IMR-90 (cell line): Measurements from ENCODE around the gene CDCP1. TPM values are rescaled to one million over a fixed set of nuclear protein-coding genes. Genes with fewer than 3 reads are reported as not detected.

ENCODE experiments used
- ATAC-seq: fragments of 200-7000 bp; cut with Tn5 transposase; 2 replicates; pipeline ENCODE4 v1.9.1; 2020; ENCODE audit warnings: low read depth, mild to moderate bottlenecking, moderate library complexity
- BruUV-seq: library from RNA; stranded (reverse); fragments of 400-500 nt; replicated peaks from 2 replicates; lab custom pipeline; 2021; lab: Mats Ljungman, UMichigan
- CTCF ChIA-PET: fragments of 300-600 bp; formaldehyde crosslinking; extraction: SDS; loops from one replicate; lab custom pipeline; 2021; ENCODE audit warnings: antibody characterized with exemption; lab: Yijun Ruan, JAX
- POLR2A ChIA-PET: fragments of 300-600 bp; sonication (Branson Sonifier 250); formaldehyde crosslinking; loops from one replicate; lab custom pipeline; 2022; ENCODE audit warnings: antibody characterized with exemption; ENCODE audit not compliant: unreplicated experiment; lab: Charles Lee
- DNase-seq: peaks from one replicate; pipeline ENCODE4 v3.0.0; 2013
- H2AFZ ChIP-seq: replicated peaks from 2 replicates; pipeline ENCODE3; 2013; ENCODE audit warnings: low read length, mild to moderate bottlenecking; ENCODE audit not compliant: poor library complexity
- H2AK5ac ChIP-seq: 2 replicates; pipeline ENCODE4 v1.6.1; 2013; ENCODE audit warnings: low read depth, low read length, inconsistent platforms
- H2AK9ac ChIP-seq: replicated peaks from 2 replicates; pipeline ENCODE3; 2013; ENCODE audit warnings: mild to moderate bottlenecking, low read depth, low read length, moderate library complexity; ENCODE audit not compliant: poor library complexity
- H2BK120ac ChIP-seq: 2 replicates; pipeline ENCODE4 v1.6.1; 2013; ENCODE audit warnings: low read depth, low read length, inconsistent platforms
- H2BK15ac ChIP-seq: 3 replicates; pipeline ENCODE4 v1.6.1; 2013; ENCODE audit warnings: low read depth, low read length, inconsistent platforms
- H2BK20ac ChIP-seq: 2 replicates; pipeline ENCODE4 v1.6.1; 2013; ENCODE audit warnings: low read depth, mild to moderate bottlenecking, inconsistent platforms, low read length, moderate library complexity
- H2BK5ac ChIP-seq: 2 replicates; pipeline ENCODE4 v1.6.1; 2013; ENCODE audit warnings: mild to moderate bottlenecking, low read depth, low read length, inconsistent platforms; ENCODE audit not compliant: poor library complexity, severe bottlenecking
- H3K14ac ChIP-seq: replicated peaks from 2 replicates; pipeline ENCODE4 v1.6.1; 2013; ENCODE audit warnings: low read depth, low read length, inconsistent platforms
- H3K18ac ChIP-seq: 2 replicates; pipeline ENCODE4 v1.6.1; 2013; ENCODE audit warnings: low read depth, low read length, control low read depth
- H3K23ac ChIP-seq: 2 replicates; pipeline ENCODE4 v1.6.1; 2013; ENCODE audit warnings: low read depth, low read length, inconsistent platforms
- H3K27ac ChIP-seq: 2 replicates; pipeline ENCODE4 v1.5.1; 2013; ENCODE audit warnings: mild to moderate bottlenecking, control low read depth, low read length; ENCODE audit not compliant: insufficient read depth
- H3K27me3 ChIP-seq: 2 replicates; pipeline ENCODE4 v1.6.1; 2013; ENCODE audit warnings: low read length; ENCODE audit not compliant: control insufficient read depth, insufficient read depth
- H3K36me3 ChIP-seq: 2 replicates; pipeline ENCODE4 v1.6.1; 2013; ENCODE audit warnings: low read length, mixed read lengths; ENCODE audit not compliant: control insufficient read depth, insufficient read depth
- H3K4ac ChIP-seq: 2 replicates; pipeline ENCODE4 v1.6.1; 2013; ENCODE audit warnings: low read depth, low read length, inconsistent platforms
- H3K4me1 ChIP-seq: 2 replicates; pipeline ENCODE4 v1.6.1; 2013; ENCODE audit warnings: low read length, mixed read lengths; ENCODE audit not compliant: control insufficient read depth, insufficient read depth
- H3K4me2 ChIP-seq: 2 replicates; pipeline ENCODE4 v1.6.1; 2013; ENCODE audit warnings: low read depth, mild to moderate bottlenecking, control low read depth, low read length, moderate library complexity
- H3K4me3 ChIP-seq: 2 replicates; pipeline ENCODE4 v1.5.1; 2013; ENCODE audit warnings: low read depth, mild to moderate bottlenecking, control low read depth, low read length, moderate library complexity; ENCODE audit not compliant: insufficient read depth
- H3K56ac ChIP-seq: 2 replicates; pipeline ENCODE4 v1.6.1; 2013; ENCODE audit warnings: low read length, inconsistent platforms; ENCODE audit not compliant: insufficient read depth; ENCODE audit errors: extremely low read depth
- H3K79me1 ChIP-seq, 2 experiments: 2 replicates each; pipeline ENCODE4 v1.6.1; 2013; ENCODE audit warnings: low read length in 2 of 2, inconsistent platforms in 1 of 2, low read depth in 1 of 2
- H3K9ac ChIP-seq: 2 replicates; pipeline ENCODE4 v1.6.1; 2013; ENCODE audit warnings: low read depth, low read length, control low read depth
- H3K9me1 ChIP-seq: 2 replicates; pipeline ENCODE4 v1.6.1; 2013; ENCODE audit warnings: low read length, inconsistent platforms; ENCODE audit not compliant: insufficient read depth
- H3K9me3 ChIP-seq: 2 replicates; pipeline ENCODE4 v1.6.1; 2013; ENCODE audit warnings: low read length; ENCODE audit not compliant: control insufficient read depth, insufficient read depth
- H4K20me1 ChIP-seq: 2 replicates; pipeline ENCODE4 v1.6.1; 2013; ENCODE audit warnings: low read length, inconsistent platforms; ENCODE audit not compliant: insufficient read depth
- H4K5ac ChIP-seq: 2 replicates; pipeline ENCODE4 v1.6.1; 2013; ENCODE audit warnings: mild to moderate bottlenecking, low read depth, low read length, control low read depth
- H4K8ac ChIP-seq, 2 experiments: 2 replicates each; pipeline ENCODE4 v1.6.1; 2013; ENCODE audit warnings: low read depth in 2 of 2, low read length in 2 of 2, control low read depth in 1 of 2, inconsistent platforms in 1 of 2
- H4K91ac ChIP-seq: 2 replicates; pipeline ENCODE4 v1.6.1; 2013; ENCODE audit warnings: low read depth, low read length, inconsistent platforms; ENCODE audit not compliant: insufficient read depth
- BHLHE40 ChIP-seq: fragments of 150-350 bp; IDR thresholded peaks from 2 replicates; pipeline ENCODE4 v1.6.1; 2016; ENCODE audit warnings: mild to moderate bottlenecking, low read depth, low read length
- CEBPB ChIP-seq: IDR thresholded peaks from 2 replicates; pipeline ENCODE4 v1.6.1; 2012; ENCODE audit warnings: low read depth, low read length, improper control_type of control experiment
- CHD1 ChIP-seq: IDR thresholded peaks from 2 replicates; pipeline ENCODE4 v1.6.1; 2012; ENCODE audit warnings: low read depth, low read length, improper control_type of control experiment
- CTCF ChIP-seq: conservative IDR thresholded peaks from 2 replicates; pipeline ENCODE4 v1.5.1; 2012; ENCODE audit warnings: mild to moderate bottlenecking, low read depth, low read length, improper control_type of control experiment
- ELK1 ChIP-seq: fragments of 150-350 bp; IDR thresholded peaks from 2 replicates; pipeline ENCODE4 v1.6.1; 2016; ENCODE audit warnings: low read depth, mild to moderate bottlenecking, low read length, moderate library complexity, borderline replicate concordance
- FOS ChIP-seq: fragments of 150-350 bp; IDR thresholded peaks from 2 replicates; pipeline ENCODE4 v1.6.1; 2016; ENCODE audit warnings: low read depth, low read length
- MAZ ChIP-seq: IDR thresholded peaks from 2 replicates; pipeline ENCODE4 v1.6.1; 2012; ENCODE audit warnings: low read depth, mild to moderate bottlenecking, low read length, improper control_type of control experiment, moderate library complexity, borderline replicate concordance
- MXI1 ChIP-seq: IDR thresholded peaks from 2 replicates; pipeline ENCODE4 v1.6.1; 2012; ENCODE audit warnings: low read depth, mild to moderate bottlenecking, low read length, moderate library complexity, borderline replicate concordance
- NFE2L2 ChIP-seq: fragments of 150-350 bp; IDR thresholded peaks from 2 replicates; pipeline ENCODE4 v1.6.1; 2016; ENCODE audit warnings: low read depth, mild to moderate bottlenecking, low read length
- POLR2A ChIP-seq: IDR thresholded peaks from 2 replicates; pipeline ENCODE4 v1.6.1; 2012; ENCODE audit warnings: mild to moderate bottlenecking, low read depth, low read length
- RAD21 ChIP-seq: IDR thresholded peaks from 2 replicates; pipeline ENCODE4 v1.6.1; 2012; ENCODE audit warnings: low read length, improper control_type of control experiment
- RCOR1 ChIP-seq: IDR thresholded peaks from 2 replicates; pipeline ENCODE4 v1.6.1; 2012; ENCODE audit warnings: mild to moderate bottlenecking, low read length, improper control_type of control experiment; ENCODE audit not compliant: insufficient replicate concordance
- RFX5 ChIP-seq: IDR thresholded peaks from 2 replicates; pipeline ENCODE4 v1.8.0; 2012; ENCODE audit warnings: low read depth, mild to moderate bottlenecking, low read length, moderate library complexity
- SMC3 ChIP-seq: fragments of 150-350 bp; IDR thresholded peaks from 2 replicates; pipeline ENCODE4 v1.6.1; 2016; ENCODE audit warnings: low read depth, mild to moderate bottlenecking, antibody characterized with exemption, low read length, moderate library complexity
- WGBS, 2 experiments: methylation state at CpG; one replicate each; pipeline versions ENCODE4 v1.1.5 to v1.1.7; 2013; ENCODE audit warnings: missing lambda C conversion rate in 2 of 2; ENCODE audit not compliant: insufficient read length in 1 of 2; ENCODE audit errors: extremely low coverage in 2 of 2; 5-methylcytosine and 5-hydroxymethylcytosine counted together
- dilution Hi-C: fragments of 300-500 bp; cut with HindIII; formaldehyde crosslinking; loops from one replicate; pipeline ENCODE4 v1.14.3; 2018; ENCODE audit warnings: low sequenced_read_pairs; ENCODE audit not compliant: unreplicated experiment
- in situ Hi-C: fragments of 300-500 bp; cut with MboI; formaldehyde crosslinking; loops from 3 replicates; pipeline ENCODE4 v1.14.3; 2019; ENCODE audit warnings: low sequenced_read_pairs, inconsistent platforms, mixed read lengths
- intact Hi-C: fragments of 100-400 bp; cut with micrococcal nuclease; formaldehyde crosslinking; loops from 2 replicates; pipeline ENCODE4 v1.10.0; 2022
- polyA plus RNA-seq, 3 experiments: library from polyadenylated mRNA; depleted of rRNA; stranded (reverse); fragments of >200 nt; gene quantifications; 2 replicates each; pipeline ENCODE4 v1.2.3, GENCODE V29; 2012; ENCODE audit warnings: low replicate concordance in 1 of 3
- total RNA-seq: library from RNA; depleted of rRNA; stranded (reverse); fragments of >200 nt; gene quantifications from 2 replicates; pipeline ENCODE4 v1.2.3, GENCODE V29; 2012
- TF ChIP-seq, protein P1 (sequence below): fragments of 150-350 bp; IDR thresholded peaks from 2 replicates; pipeline ENCODE4 v1.6.1; 2017; ENCODE audit warnings: mild to moderate bottlenecking, antibody characterized with exemption, low read length, low read depth

The CDCP1 gene
- total and polyA plus RNA-seq, 2 of the 4 experiments (the other 2 are of a cell fraction) = 2.5 to 3.8 TPM

DNA sequence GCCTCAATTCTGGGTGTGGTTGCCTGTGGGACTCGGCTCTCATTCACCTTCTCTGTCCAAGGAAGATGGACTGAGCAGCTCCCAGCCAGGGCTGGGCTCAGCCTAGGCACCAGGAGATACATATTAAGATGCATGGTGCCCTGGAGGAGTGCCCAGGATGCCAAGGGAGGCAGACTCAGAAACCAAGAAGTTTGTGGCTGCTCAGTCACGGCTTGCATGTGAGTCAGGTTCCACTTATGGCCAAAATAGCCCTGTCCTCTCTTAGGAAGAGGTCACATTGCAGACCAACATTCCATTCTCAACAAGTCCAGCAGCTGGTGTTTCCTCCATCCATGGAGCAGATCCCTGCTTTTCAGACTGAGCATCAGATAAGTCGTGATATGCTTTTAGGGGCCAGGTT is 21.8 kb downstream of the CDCP1 start:
- DNase-seq (peak; percentile 94), ATAC-seq (peak; percentile 60)
- H3K14ac ChIP-seq = peak overlapping the region; percentile 92
- peak overlapping the region; percentile 94 for H3K18ac ChIP-seq
- peak overlapping the region; percentile 95 for H2AK9ac ChIP-seq
- no peaks in the 10 kb centered on the region for H3K9me3 ChIP-seq
- no CpG with 5 or more reads among the region's 3 CpGs for WGBS, 2 experiments
- peak overlapping the region; percentile 36; the same call in 1 of the 2 replicates for H3K4me2 ChIP-seq
- H2AFZ ChIP-seq = no peak overlapping the region
- peaks cover 24 to 35% of the 10 kb centered on the region in 2 experiments for H3K79me1 ChIP-seq
- H3K27me3 ChIP-seq = no peaks in the 10 kb centered on the region
- H2BK5ac ChIP-seq = peak overlapping the region; percentile 100
- peak overlapping the region; percentile 92 for H4K5ac ChIP-seq
- no peaks in the 10 kb centered on the region for H3K36me3 ChIP-seq
- POLR2A ChIA-PET = interaction anchor here (0.9 to 1.5 kb wide), 2 partner anchors 18 to 68 kb away, joined by 3 to 5 read pairs; no protein-coding TSS in a partner anchor
- peak overlapping the region; percentile 42; the same call in 1 of the 2 replicates for H3K9ac ChIP-seq
- peaks cover 41% of the 10 kb centered on the region for H3K4me1 ChIP-seq
- H3K4ac ChIP-seq = peak overlapping the region; percentile 93
- no TSS peak for BruUV-seq
- H3K27ac ChIP-seq = peak overlapping the region; percentile 95
- H2BK20ac ChIP-seq = peak overlapping the region; percentile 100
- peak overlapping the region; percentile 84; the same call in 1 of the 2 replicates for H3K23ac ChIP-seq
- H2BK15ac ChIP-seq = peak overlapping the region; percentile 86
- intact Hi-C loops = loop anchor here (5.0 kb wide), 3 partner anchors 67 to 98 kb away; no protein-coding TSS in a partner anchor
- H2BK120ac ChIP-seq = peak overlapping the region; percentile 97
- dilution Hi-C loops = no loop called here
- no peak overlapping the region for H3K4me3 ChIP-seq
- H3K56ac ChIP-seq = peak overlapping the region; percentile 92
- H3K9me1 ChIP-seq = peaks cover 17% of the 10 kb centered on the region
- CTCF ChIA-PET = interaction anchor here (0.8 kb wide), 1 partner anchor 83 kb away, joined by 3 read pairs; no protein-coding TSS in a partner anchor
- no peaks in the 10 kb centered on the region for H4K20me1 ChIP-seq
- in situ Hi-C loops = loop anchor here (5.0 kb wide), 1 partner anchor 67 kb away; no protein-coding TSS in a partner anchor
- H4K8ac ChIP-seq = peak overlapping the region; percentile 67 to 95
- H2AK5ac ChIP-seq = peak overlapping the region; percentile 95
- peak overlapping the region; percentile 94 for H4K91ac ChIP-seq
- TF ChIP-seq RFX5 (no peak), ELK1 (no peak), CTCF (no peak), CHD1 (no peak), CEBPB (peak; percentile 12; the same call in 1 of the 2 replicates), MAZ (no peak), MXI1 (no peak), RCOR1 (peak; percentile 97), FOS (peak; percentile 21; the same call in 1 of the 2 replicates), RAD21 (no peak), POLR2A (no peak), NFE2L2 (peak; percentile 20; the same call in 1 of the 2 replicates), BHLHE40 (peak; percentile 63; the same call in 1 of the 2 replicates), SMC3 (no peak)
- TF ChIP-seq, protein P1, sequence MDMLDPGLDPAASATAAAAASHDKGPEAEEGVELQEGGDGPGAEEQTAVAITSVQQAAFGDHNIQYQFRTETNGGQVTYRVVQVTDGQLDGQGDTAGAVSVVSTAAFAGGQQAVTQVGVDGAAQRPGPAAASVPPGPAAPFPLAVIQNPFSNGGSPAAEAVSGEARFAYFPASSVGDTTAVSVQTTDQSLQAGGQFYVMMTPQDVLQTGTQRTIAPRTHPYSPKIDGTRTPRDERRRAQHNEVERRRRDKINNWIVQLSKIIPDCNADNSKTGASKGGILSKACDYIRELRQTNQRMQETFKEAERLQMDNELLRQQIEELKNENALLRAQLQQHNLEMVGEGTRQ = no peak
